Brain microvascular endothelial cell (primary cell): ENCODE measurements around the gene ARHGAP20.

Experiments used
- DNase-seq: peaks from one replicate; pipeline ENCODE4 v3.0.0-alpha.2; 2020
- H3K27ac ChIP-seq: fragments of 250-450 bp; sonication (Bioruptor Pico); 2 replicates; pipeline ENCODE4 v1.5.1; 2020; ENCODE audit warnings: mild to moderate bottlenecking, moderate library complexity
- H3K27me3 ChIP-seq: fragments of 250-450 bp; sonication (Bioruptor Pico); replicated peaks from 2 replicates; pipeline ENCODE4 v1.5.1; 2020; ENCODE audit warnings: mild to moderate bottlenecking
- H3K36me3 ChIP-seq: fragments of 250-450 bp; sonication (Bioruptor Pico); replicated peaks from 2 replicates; pipeline ENCODE4 v1.5.1; 2020; ENCODE audit warnings: mild to moderate bottlenecking
- H3K4me3 ChIP-seq: 2 replicates; pipeline ENCODE4 v1.5.1; 2011; ENCODE audit warnings: low read depth, mild to moderate bottlenecking, control low read depth, low read length, moderate library complexity
- CTCF ChIP-seq: IDR thresholded peaks from 2 replicates; pipeline ENCODE4 v1.5.1; 2011; ENCODE audit warnings: low read depth, mild to moderate bottlenecking, moderate library complexity, low read length, control low read depth, inconsistent platforms; ENCODE audit errors: missing control alignments
- in situ Hi-C: cut with HindIII; loops from 2 replicates; pipeline ENCODE4 v1.10.0; 2017; ENCODE audit warnings: low sequenced_read_pairs, low pct_ligation_motif_present

ARHGAP20 gene

GRCh38 chr11:110614031-110614430 lies 98.2 kb downstream of the ARHGAP20 start:
- TF ChIP-seq CTCF, result no peak
- in situ Hi-C loops, result no loop called here
- Histone ChIP-seq H3K27ac (no peak overlapping the region), H3K4me3 (no peak overlapping the region), H3K27me3 (no peaks in the 10 kb centered on the region), H3K36me3 (no peaks in the 10 kb centered on the region)
- no peak for DNase-seq

- in situ Hi-C loops, result no loop called here
- H3K36me3 ChIP-seq, result no peaks in the 10 kb centered on the region
- no peak overlapping the region for H3K27ac ChIP-seq
- H3K4me3 ChIP-seq, result no peak overlapping the region
- TF ChIP-seq CTCF, result no peak
- no peaks in the 10 kb centered on the region for H3K27me3 ChIP-seq
- no peak for DNase-seq
Observed at GRCh38 chr11:110613197-110613918, 98.9 kb downstream of the ARHGAP20 start.

- no peak overlapping the region for H3K4me3 ChIP-seq
- in situ Hi-C loops, result no loop called here
- DNase-seq, result no peak
- no peak for TF ChIP-seq CTCF
- no peaks in the 10 kb centered on the region for H3K36me3 ChIP-seq
- no peak overlapping the region for H3K27ac ChIP-seq
- no peaks in the 10 kb centered on the region for H3K27me3 ChIP-seq
Observed at GRCh38 chr11:110606415-110606814, 105.8 kb downstream of the ARHGAP20 start.

GRCh38 chr11:110601936-110602335 lies 110.3 kb downstream of the ARHGAP20 start:
- no peak overlapping the region for H3K27ac ChIP-seq
- TF ChIP-seq CTCF, result no peak

GRCh38 chr11:110600322-110600721 lies 111.9 kb downstream of the ARHGAP20 start:
- in situ Hi-C loops, result no loop called here
- Histone ChIP-seq H3K27ac (no peak overlapping the region), H3K36me3 (no peaks in the 10 kb centered on the region), H3K4me3 (no peak overlapping the region), H3K27me3 (no peaks in the 10 kb centered on the region)
- no peak for DNase-seq
- no peak for TF ChIP-seq CTCF

More at GRCh38 chr11:110601936-110602335, 110.3 kb downstream of the ARHGAP20 start:
- no peak for DNase-seq
- H3K36me3 ChIP-seq, result no peaks in the 10 kb centered on the region
- in situ Hi-C loops, result no loop called here
- H3K4me3 ChIP-seq, result no peak overlapping the region
- no peaks in the 10 kb centered on the region for H3K27me3 ChIP-seq

GRCh38 chr11:110599207-110599606 lies 113.0 kb downstream of the ARHGAP20 start:
- Histone ChIP-seq H3K27me3 (no peaks in the 10 kb centered on the region), H3K4me3 (no peak overlapping the region), H3K27ac (no peak overlapping the region), H3K36me3 (no peaks in the 10 kb centered on the region)
- no peak for DNase-seq
- in situ Hi-C loops, result no loop called here
- no peak for TF ChIP-seq CTCF
